Measurements from ENCODE around the gene BHLHE23.
"Not testable (repeated sequence)": the region's sequence is repeated elsewhere in the genome, so short reads cannot be mapped to it uniquely, and the experiment has no call there.

Gene BHLHE23

GRCh38 chr20:62961310-62961783 lies 45.4 kb downstream of the BHLHE23 start:
- no peak for DNase-seq (ENCODE audit: low spot score)

GRCh38 chr20:62960446-62961309 lies 46.1 kb downstream of the BHLHE23 start:
- DNase-seq (ENCODE audit: low spot score) = not testable (repeated sequence)

GRCh38 chr20:62959998-62960436 lies 46.7 kb downstream of the BHLHE23 start:
- no peak for DNase-seq (ENCODE audit: low spot score)

- DNase-seq (ENCODE audit: low spot score) = no peak
These were observed 47.4 kb downstream of the BHLHE23 start for GRCh38 chr20:62959101-62959971.

GRCh38 chr20:62958388-62959100 lies 48.2 kb downstream of the BHLHE23 start:
- DNase-seq (ENCODE audit: low spot score) = no peak

- no peak for DNase-seq (ENCODE audit: low spot score)
These were observed 49.3 kb downstream of the BHLHE23 start for GRCh38 chr20:62957136-62958117.

GRCh38 chr20:62956387-62957135 lies 50.2 kb downstream of the BHLHE23 start:
- DNase-seq (ENCODE audit: low spot score) = no peak
